ENCODE data around the gene ZBTB21.
"Not testable (repeated sequence)": the region's sequence is repeated elsewhere in the genome, so short reads cannot be mapped to it uniquely, and the experiment has no call there.

Gene ZBTB21

DNA sequence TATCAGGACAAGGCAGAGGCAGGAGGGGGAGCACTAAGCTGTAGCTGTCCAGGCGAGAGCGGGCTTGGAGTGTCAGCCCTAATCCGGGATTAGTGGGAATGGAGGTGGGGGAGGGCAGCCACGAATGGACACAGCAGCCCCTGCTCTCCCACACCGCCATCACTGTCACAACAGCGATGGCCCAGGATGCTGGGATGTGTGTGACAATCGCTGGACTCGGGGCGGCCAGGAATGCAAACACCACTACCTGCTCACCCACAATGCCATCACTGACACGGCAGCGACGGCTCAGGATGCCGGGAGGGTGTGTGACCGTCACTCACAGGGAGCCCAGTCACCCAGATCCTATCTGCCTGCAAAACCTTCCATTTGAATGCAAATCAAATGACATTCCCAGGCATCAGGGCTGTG lies 59.2 kb downstream of the ZBTB21 start:
- no peak for DNase-seq

DNA sequence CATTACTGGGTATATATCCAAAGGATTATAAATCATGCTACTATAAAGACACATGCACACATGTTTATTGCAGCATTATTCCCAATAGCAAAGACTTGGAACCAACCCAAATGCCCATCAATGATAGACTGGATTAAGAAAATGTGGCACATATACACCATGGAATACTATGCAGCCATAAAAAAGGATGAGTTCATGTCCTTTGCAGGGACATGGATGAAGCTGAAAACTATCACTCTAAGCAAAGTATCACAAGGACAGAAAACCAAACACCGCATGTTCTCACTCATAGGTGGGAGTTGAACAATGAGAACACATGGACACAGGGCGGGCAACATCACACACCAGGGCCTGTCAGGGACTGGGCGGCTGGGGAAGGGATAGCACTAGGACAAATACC lies 60.5 kb downstream of the ZBTB21 start:
- not testable (repeated sequence) for DNase-seq

DNA sequence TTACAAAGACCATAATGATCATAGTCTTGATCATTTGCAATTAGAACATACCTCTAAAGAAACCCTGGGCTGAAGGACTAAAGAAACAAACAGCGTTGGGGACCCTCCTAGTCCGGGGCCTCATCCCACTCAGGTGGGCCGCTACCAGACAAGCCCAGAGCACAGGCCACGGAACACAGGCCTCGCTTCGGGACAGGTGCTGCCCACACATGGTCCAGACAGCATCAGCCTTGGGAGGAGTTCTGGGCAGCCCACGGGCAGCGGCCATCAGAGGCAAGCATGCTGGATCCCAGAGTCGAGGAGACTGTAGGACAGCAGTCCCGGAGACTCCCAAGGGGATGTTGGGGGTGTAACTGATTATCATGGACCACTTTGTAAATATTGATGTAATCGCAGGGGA lies 61.3 kb downstream of the ZBTB21 start:
- no peak for DNase-seq

DNA sequence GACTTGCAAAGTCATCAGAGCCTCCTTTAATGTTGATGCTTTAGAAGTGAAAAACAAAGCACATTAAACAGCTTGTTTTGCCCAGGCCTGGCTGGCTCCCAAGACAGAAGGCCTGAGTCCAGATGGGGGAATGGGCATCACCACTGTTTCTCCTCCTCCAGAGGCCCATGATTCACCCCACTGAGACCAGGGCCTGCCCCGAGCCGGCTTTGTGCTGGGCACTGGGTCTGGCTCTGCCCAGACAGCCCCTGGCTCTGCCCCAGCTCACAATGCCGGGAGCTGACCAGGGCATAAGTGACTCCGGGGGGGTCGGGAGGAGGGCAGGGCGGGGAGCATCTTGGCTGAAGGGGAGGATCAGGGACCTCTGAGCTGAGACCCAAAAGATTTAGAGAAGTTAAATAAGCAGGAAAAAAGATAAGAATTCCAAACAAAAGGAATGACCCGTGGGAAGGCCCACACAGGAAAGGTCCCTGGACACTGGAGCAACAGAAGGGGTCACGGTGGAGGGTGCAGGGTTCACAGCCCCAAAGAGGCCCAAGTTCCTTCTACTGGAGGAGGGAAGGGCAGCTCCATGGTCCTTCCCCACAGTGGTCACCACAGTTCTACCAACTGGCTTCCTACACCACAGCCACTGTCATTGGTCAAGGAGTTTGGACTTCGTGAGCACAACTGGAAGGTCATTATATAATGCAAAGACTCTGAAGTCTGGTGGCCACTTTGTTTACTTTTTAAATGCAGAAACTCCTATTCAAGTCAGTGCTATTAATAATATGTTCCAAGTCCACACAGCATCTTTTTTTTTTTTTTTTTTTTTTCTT lies 61.9 kb downstream of the ZBTB21 start:
- DNase-seq: no peak

DNA sequence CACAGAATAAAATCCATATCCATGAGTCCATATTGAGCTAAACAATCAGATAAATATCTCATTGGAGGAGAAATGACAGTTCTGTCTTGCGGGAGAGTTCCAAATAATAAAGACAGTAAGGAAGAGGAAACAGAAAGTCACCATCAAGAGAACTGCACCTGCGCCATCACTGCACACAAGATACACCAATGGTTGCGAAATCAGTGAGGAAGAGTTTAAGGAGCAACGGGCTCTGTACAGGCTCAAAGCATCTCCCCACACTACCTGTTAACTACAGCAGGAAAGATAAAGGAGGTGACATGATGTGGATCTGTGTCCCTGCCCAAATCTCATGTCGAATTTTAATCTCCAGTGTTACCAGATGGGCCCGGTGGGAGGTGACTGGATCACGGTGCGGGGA lies 64.2 kb downstream of the ZBTB21 start:
- no peak for DNase-seq

DNA sequence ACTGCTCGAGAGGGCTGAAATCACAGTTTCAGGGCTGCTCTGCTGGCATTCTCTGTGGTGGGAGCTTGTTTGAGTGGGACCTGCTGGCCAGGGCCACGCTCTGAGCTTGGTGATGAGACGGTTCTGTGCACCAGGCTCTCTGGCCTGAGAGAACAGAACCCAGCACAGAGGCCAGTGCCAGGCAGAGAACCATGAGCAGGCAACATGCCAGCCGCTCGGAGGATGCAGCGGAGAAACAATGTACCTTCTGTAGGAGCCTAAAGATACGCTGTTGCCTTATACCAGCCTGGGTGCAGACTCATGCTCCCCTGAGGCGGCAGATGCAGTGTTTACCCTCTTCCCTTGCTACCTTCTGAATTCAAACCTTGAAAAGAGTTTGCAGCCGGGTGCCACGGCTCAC lies 66.3 kb downstream of the ZBTB21 start:
- DNase-seq: no peak

DNA sequence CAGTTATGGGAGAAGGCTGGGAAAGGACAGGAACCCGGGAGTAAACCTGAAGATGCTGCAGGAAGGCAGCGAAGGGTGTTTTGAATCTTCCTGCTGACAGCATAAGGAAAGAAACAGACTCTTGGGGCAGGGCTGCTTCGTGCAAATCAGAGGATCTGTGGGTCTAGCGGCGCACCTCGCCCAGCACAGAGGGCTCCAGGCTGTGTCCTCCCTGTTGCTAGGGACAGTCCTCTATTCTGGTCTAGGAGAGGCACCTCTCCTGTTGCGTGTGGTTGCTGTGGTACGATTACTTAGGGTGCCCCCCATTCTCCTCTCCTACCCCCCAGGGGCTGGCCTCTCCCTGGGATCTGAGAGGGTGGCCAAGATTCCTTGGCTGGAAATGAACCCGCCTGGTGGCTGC lies 67.7 kb downstream of the ZBTB21 start:
- no peak for DNase-seq

DNA sequence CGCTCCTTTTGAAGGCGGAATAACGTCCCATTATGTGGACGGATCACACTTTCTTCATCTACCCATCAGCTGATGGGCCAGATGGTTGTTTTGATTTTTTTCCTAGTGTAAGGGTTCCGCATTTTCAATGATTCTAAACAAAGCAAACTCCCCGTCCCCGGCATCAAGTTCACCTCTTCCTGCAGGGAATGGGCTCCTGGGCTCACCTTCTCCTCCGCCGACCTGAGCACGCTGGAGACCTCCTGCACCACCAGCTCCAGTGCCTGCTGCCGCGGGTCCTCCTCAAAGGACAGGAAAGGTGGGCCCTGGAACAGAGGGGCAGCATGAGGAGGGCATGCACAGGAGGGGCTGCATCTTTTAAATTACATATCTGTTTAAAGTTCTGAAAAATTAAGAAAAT lies 68.2 kb downstream of the ZBTB21 start:
- no peak for DNase-seq

DNA sequence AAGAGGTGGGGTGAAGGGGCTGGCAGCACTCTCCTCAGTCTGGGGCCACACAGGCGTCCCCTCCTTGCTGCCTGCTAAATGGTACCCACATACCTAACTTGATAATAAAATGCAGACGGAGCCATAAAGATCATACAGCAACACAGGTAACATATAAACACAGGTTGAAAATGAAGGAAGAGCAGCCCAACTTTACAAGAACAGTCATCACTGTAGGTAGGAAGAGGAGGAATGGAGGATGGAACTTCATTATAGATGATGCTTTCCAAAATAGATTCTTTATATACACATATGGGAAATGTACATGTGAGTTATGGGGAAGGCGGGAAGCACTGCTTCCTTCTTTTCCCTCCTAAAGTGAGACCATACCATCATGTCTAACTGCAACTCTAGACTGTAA lies 69.7 kb downstream of the ZBTB21 start:
- DNase-seq: no peak

DNA sequence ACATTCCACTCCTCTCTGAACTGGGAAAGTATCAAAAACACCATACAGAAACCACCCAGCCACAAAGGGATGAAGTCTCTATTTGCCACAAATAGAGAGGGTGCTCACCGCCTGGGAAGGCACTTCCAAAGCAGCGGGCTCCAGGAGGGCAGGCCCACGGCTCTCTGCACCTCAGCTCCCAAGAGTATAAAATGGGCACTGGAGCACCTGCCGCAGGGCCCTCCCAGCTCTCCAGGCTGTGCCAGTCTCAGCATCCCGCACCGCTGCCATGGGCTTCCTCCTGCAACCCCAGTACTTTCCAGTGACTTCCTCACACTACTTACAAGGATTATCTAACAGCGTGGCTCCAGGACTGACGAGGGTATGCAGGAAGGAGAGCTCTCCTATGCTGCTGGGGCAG lies 70.8 kb downstream of the ZBTB21 start:
- DNase-seq: no peak

Data from suppressor macrophage treated with lipopolysaccharide for 1 hour (primary cell).